ENCODE results near the gene GPR26.

DNA sequence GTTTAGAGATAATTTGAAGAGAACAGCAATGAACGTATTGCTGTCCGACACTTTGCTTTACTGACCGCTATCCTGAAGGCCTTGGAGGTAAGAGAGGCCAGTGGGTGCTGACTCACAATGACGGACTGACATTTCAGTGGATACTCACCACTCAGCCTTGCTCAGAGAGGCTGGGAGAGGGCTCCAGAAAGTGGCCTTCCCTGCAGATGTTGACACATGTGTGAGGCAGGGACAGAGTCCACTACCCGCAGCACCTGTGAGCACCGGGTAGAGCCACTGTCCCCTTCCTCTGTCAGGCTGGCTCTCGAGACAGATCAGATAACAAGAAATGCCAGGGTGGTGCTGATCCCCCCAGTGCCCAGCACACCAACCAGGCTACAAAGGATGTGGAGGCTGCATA, 75.0 kb downstream of the GPR26 start:
- TF ChIP-seq EZH2phosphoT487 (IDR thresholded peaks at IDR 0.05; ENCODE audit: borderline replicate concordance, low read depth, low read length) = no peak
- TF ChIP-seq, protein P1, sequence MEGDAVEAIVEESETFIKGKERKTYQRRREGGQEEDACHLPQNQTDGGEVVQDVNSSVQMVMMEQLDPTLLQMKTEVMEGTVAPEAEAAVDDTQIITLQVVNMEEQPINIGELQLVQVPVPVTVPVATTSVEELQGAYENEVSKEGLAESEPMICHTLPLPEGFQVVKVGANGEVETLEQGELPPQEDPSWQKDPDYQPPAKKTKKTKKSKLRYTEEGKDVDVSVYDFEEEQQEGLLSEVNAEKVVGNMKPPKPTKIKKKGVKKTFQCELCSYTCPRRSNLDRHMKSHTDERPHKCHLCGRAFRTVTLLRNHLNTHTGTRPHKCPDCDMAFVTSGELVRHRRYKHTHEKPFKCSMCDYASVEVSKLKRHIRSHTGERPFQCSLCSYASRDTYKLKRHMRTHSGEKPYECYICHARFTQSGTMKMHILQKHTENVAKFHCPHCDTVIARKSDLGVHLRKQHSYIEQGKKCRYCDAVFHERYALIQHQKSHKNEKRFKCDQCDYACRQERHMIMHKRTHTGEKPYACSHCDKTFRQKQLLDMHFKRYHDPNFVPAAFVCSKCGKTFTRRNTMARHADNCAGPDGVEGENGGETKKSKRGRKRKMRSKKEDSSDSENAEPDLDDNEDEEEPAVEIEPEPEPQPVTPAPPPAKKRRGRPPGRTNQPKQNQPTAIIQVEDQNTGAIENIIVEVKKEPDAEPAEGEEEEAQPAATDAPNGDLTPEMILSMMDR (conservative IDR thresholded peaks at IDR 0.05; ENCODE audit: low read length) = no peak

Measured in OCI-LY7 (cell line).